ENCODE data around the gene ADD1.
A peak's percentile ranks its signal among the peaks of the same experiment; 100 is the strongest.

Gene ADD1

DNA sequence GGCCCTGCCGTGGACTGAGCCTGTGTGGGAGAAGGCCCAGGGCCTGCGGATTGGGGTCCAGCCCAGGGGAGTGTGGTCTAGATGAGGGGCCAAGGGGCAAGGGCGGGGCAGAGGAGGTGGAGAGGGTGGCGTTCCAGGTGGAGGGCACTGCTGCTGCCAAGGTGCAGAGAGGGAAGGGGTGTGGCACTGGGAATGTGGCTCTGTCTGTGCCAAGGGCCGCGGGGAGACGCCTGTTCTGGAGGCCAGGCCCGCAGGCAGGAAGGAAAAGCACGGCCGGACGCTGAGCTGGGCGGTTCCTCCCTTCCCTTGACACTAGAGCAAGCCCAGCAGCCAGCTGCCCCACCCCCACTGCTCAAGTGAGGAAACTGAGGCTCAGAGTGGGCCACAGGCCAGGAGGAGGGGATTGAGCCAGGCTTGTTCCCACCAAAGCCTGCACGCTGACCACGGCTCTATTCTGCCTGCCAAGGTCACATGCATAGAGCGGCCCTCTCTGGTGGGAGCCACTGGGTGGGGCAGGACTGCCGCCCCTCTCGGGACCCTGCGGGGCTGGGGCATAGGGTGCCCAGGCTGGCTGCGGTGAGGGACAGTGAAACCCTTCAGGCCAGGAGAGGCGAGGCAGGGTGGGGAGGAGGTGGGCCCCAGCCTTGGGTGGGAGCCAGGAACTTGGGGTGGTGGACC, 37.8 kb upstream of the ADD1 start:
- no peak for DNase-seq

GRCh38 chr4:2806390-2807355, 37.0 kb upstream of the ADD1 start:
- DNase-seq = no peak

DNA sequence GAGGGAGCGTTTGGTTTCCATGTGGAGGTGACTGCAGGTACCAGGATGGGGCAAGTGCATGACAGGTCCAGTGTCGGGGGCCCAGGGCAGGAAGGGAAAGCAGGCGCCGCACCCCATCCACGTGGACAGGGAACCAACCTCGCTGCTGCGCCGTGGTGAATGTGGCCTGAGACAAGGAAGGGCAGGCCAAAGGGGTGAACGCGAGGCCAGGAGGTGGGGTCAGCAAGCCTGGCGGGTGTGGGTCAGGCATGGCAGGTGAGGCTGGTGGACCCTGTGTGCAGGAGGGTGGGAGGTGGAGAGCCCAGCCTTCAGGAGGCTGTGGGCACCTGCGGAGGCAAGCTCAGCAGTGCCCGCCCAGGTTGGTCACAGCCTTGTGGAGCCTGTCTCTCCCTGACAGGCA, 36.1 kb upstream of the ADD1 start:
- no peak for DNase-seq

DNA sequence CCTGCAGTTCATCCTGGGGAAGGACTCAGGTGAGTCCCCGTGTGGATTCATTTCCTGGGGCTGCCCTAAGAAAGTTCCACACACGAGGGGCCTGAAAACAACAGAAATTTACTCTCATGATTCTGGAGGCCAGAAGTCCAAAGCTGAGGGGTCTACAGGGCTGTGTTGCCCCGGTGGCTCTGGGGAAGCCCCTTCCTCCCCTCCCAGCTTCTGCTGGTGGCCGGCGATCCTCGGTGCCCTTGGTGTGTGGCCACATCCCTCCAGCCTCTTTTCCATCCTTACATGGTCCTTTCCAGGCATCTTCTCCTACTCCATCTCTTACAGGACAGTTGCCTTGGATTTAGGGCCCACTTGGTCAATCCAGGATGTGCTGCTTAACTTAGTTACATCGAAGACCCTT, 35.6 kb upstream of the ADD1 start:
- no peak for DNase-seq

DNA sequence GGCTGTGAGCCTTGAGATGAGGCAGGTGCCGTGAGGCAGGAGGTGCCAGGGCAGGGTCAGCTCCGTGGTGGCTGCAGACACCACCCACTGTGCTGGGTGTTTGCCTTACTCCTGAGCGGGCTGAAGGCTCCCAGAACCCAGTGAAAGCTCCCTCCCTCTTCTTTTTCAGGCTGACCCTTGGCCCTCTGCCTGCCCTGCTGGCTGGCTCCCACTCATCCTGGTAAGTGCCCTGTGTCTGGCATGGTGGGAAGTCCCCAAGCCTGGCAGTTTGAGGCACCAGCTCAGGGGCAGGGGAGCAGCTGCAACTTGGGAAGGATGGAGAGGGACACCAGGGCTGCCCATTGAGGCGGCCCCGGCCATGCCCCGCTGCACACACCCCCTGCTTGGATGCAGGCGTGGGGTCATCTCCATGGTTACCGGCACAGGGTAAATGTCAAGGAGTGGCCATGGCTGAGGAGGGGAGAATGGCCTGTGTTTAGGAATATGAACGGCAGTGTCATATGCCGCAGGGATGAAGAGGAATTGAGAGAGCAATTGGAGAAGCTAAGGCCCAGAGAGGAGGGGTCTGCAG, 33.9 kb upstream of the ADD1 start:
- DNase-seq = no peak

DNA sequence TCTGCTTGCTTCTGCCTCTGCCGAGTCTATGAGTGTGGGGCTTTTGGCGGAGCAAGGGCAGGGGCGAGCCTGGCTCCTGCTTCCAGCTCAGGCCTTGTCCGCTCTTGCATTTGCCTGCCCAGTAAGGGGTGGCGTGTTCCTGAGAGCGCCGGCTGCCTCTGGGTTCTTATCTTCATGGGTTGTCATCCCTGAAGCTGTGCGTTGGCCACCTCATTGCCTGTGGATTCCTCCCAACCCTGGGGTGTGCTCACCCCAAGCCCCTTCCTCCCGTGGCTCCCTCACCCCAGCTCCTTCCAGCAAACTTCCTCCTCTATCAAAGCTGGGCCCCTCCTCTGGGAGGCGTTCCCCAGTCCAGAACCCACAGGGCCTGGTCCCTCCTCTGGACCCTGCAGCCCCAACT, 33.3 kb upstream of the ADD1 start:
- DNase-seq = no peak

- DNase-seq = peak; percentile 30 to 87 (median 42)
Observed at GRCh38 chr4:2811830-2812611, 31.6 kb upstream of the ADD1 start.

GRCh38 chr4:2812612-2813354, 30.9 kb upstream of the ADD1 start:
- DNase-seq = peak in 1 of 5 experiments; percentile 38

- peak in 1 of 5 experiments; percentile 26 for DNase-seq
Observed at GRCh38 chr4:2813446-2814405, 29.9 kb upstream of the ADD1 start.

DNA sequence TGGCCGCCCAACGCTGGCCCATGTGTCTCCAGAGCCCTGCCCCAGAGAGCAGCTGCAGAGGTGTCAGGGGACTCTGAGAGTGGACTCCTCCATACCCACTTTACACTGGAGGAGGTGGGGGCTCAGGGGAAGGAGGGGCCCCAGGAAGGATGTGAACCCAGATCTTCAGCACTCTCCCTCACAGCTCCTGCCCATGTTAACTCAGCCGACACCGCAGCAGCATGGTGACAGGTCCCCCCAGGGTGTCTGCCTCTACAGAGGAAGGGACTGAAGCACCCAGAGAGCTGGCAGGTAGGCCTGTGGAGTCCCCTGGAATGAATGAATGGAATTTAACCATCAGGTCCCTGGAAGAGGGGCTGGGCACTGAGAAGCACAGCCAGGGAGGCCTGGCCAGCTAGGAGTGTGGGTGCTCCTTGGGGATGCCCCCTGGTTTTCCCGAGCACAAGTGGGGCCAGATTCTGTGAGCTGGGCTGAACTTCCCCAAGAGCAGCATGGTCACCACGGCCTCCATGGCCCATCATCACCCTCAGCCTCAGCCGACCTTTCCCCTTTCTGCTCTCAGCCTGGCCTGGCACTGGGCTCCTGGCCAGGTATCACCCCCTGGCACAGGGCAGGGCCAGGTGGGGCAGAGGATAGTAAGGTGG, 28.9 kb upstream of the ADD1 start:
- DNase-seq = peak in 1 of 5 experiments; percentile 45

- DNase-seq = no peak
Observed at GRCh38 chr4:2816401-2816954, 27.2 kb upstream of the ADD1 start.

DNA sequence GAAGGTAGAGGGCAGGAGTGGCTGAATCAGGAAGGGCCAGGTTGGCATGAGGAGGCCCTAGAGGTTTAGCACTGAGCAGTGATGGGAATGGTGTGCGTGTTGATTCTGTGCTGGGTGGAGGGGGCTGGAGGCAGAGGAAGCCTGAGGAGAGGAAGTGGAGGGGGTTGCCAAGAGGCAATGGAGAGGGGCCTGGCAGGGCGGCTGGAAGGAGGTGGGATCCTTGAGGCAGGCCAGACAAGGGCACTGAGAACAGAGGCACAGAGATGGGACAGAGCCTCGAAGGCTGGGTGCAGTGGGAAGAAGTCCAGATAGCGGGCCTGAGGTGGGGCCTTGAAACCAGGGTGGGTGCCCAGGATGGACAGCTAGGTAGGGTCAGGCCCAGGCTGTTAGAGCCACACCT, 26.5 kb upstream of the ADD1 start:
- no peak for DNase-seq

DNA sequence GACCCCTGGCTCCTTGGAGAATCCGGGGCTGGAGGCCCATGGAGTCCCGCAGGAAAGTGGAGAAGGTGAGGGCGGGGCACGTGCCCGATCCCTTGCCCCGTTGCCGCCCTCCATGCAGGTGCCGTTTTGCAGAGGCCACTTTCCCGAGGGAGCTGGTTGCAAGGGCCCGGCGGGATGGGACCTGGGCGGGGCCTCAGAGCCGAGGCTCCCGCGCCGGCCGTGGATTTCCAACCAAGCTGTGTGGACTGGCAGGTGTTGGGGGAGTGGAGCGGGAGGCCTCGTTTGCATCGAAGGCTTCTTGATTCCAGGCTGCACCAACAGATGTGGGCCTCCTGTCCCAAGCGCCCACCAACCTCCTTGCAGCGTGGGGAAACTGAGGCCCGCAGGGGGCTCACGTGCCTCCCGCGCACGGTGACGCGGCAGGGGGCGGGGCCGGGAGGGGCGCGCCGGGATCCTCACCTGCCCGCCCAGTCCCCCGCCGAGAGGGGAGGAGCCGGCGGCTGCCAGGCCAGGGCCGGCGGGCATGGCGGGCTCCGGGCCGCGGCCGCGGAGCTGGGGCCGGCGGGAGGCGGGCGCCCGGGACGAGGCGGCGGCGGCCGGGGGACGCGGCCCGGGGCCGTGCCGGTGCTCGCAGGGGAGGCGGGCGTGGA, 25.8 kb upstream of the ADD1 start:
- peak in 1 of 5 experiments; percentile 39 for DNase-seq

- no peak for DNase-seq
Observed at GRCh38 chr4:2818351-2818939, 25.2 kb upstream of the ADD1 start.

DNA sequence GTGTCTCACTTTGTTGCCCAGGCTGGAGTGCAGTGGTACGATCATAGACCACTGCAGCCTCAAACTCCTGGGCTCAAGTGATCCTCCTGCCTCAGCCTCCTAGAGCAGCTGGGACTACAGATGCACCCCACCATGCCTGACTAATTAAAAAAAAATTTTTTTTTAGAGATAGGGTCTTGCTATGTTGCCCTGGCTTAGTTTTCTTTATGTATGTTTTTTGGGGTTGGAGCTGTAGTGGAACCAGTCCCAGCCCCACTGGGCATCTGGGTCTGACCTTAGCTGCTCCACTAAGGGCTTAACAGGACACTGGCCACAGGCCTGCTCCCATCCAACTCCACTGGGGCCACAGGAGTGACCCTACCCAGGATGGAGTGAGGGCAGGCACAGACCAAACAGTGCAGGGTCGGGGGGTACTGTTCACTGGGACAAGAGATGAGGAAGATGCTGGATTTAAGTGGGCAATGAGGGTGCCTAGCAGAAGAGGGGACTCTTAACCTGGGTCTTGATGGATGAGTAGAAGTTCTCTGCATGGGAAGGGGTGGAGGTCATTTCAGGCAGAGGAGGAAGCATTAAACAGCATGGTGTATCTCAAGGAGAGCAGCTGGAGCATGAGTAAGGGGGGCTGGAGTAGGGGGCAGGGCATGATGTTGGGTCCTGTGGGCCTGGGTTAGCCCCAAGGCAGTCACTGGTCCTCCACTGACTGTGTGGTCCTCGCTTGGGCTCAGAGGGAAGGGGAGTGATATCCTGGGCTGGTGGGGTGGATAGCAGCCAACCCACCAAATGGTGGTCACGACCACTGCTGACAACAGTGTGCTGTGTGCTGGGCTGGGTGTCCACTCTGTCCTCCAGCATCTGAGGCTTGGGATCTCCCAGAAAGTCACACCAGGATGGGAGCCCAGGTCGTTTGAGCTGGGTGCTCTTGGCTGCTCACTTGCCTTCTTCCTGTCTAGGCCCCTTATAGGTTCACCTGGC, 24.1 kb upstream of the ADD1 start:
- DNase-seq = no peak

DNA sequence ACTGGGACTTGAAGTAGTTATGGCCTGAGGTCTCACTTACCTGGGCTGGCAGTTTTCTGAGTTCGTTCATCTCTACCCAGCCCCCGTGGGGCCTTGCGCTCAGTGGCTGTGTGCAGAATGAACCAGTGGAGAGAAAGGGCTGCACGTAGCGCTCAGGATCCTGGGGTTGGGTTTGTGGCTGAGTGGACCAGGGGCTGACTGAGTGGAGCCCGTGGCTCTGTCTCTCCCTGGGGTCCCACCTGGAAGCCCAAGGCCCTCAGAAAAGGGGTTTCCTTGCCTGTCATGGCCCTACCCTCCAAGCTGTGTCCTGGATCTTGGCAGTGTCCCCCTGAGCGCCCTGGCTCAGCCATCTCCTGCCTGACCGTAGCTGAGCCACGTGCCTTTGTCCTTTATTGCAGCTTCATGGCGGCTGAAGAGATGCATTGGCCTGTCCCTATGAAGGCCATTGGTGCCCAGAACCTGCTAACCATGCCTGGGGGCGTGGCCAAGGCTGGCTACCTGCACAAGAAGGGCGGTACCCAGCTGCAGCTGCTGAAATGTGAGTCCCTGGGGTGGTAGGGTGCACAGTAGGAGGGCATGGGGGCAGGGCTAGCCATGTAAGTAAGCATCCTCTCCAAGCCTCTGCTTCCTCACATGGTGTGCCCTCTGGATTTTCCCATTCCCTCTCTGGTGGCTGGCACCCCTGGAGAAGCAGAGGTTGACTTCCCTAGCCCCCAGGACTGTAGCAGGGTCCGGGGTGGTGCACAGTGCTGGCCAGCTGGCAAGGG, 23.2 kb upstream of the ADD1 start:
- no peak for DNase-seq
